ENCODE data around the gene PLA2R1. TPM values are rescaled to one million over a fixed set of nuclear protein-coding genes. Genes with fewer than 3 reads are reported as not detected.
"Not testable (repeated sequence)": the region's sequence is repeated elsewhere in the genome, so short reads cannot be mapped to it uniquely, and the experiment has no call there.

The PLA2R1 gene
- total RNA-seq, 6 donors from 2014 or later: 3.0 to 11.0 (median 5.9) TPM

GRCh38 chr2:159971365-159972152 is 90.9 kb downstream of the PLA2R1 start:
- Histone ChIP-seq H3K27me3 (no peaks in the 10 kb centered on the region), H3K4me1 (no peaks in the 10 kb centered on the region), H3K9me3 (no peaks in the 10 kb centered on the region), H3K27ac (no peak overlapping the region), H3K36me3 (no peaks in the 10 kb centered on the region), H3K4me3 (no peak overlapping the region)
- TF ChIP-seq POLR2A (IDR thresholded peaks at IDR 0.05) (no peak), EP300 (IDR thresholded peaks at IDR 0.05) (no peak), CTCF (IDR thresholded peaks at IDR 0.05) (no peak), POLR2AphosphoS5 (IDR thresholded peaks at IDR 0.05) (no peak)
- WGBS, 2 donors: 80 to 83% methylated on average over 7 of the region's 7 CpGs
- ATAC-seq (ENCODE audit: low FRiP score in 2 of 2) (no peak), DNase-seq (no peak)

- not testable (repeated sequence) for H3K27me3 ChIP-seq; ATAC-seq (ENCODE audit: low FRiP score in 2 of 2); DNase-seq
Measured at GRCh38 chr2:159970548-159970947, 91.9 kb downstream of the PLA2R1 start.

DNA sequence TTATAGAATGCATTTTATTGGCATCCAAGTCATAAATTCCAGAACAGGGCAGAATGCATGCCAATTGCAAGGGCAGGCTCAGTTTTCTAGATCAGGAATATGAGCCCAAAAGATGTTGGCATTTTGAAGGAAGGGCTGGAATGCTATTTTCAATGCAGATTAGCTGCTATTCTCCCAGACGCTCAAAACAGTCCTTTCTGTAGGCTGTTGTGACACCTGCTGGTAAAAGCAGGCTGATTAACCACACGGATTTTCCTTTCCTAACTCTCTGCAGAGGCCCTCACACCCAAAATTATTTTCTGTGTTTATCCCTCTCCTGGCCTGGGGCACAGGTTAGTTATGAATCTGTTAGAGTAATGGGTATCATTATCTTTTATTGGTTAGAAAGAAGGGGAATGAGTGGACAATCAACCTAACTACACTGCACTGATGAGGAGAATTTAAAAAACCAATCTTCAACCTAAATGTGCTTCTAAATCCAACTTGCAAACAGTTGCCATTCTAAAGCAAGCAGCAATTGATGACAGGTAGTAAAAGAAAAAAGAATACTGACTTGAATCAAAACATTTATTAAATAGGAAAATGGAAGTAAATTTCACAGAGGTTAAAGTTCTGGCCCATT is 94.0 kb downstream of the PLA2R1 start:
- Histone ChIP-seq H3K27ac (no peak overlapping the region), H3K4me1 (no peaks in the 10 kb centered on the region), H3K36me3 (no peaks in the 10 kb centered on the region), H3K27me3 (no peaks in the 10 kb centered on the region), H3K4me3 (no peak overlapping the region), H3K9me3 (no peaks in the 10 kb centered on the region)
- ATAC-seq (ENCODE audit: low FRiP score in 2 of 2) (no peak), DNase-seq (no peak)
- no peak for TF ChIP-seq POLR2AphosphoS5 (IDR thresholded peaks at IDR 0.05)
- peak in 4 of 6 experiments; percentile 9 to 46 (median 26) for TF ChIP-seq CTCF (IDR thresholded peaks at IDR 0.05)
- 9 to 14% methylated on average over 2 of the region's 2 CpGs for WGBS, 2 donors

More at GRCh38 chr2:159970548-159970947, 91.9 kb downstream of the PLA2R1 start:
- not testable (repeated sequence) for H3K27ac ChIP-seq, H3K36me3 ChIP-seq, H3K9me3 ChIP-seq, H3K4me1 ChIP-seq, H3K4me3 ChIP-seq
- 71 to 79% methylated on average over 1 of the region's 1 CpG for WGBS, 2 donors

GRCh38 chr2:159963700-159964099 is 98.7 kb downstream of the PLA2R1 start:
- Histone ChIP-seq H3K9me3 (no peaks in the 10 kb centered on the region), H3K4me1 (peaks cover 0 to 12% (median 6%) of the 10 kb centered on the region in 4 donors), H3K36me3 (no peaks in the 10 kb centered on the region), H3K4me3 (no peak overlapping the region), H3K27me3 (no peaks in the 10 kb centered on the region), H3K27ac (no peak overlapping the region)
- ATAC-seq (ENCODE audit: low FRiP score in 2 of 2) (no peak), DNase-seq (no peak)
- TF ChIP-seq POLR2AphosphoS5 (IDR thresholded peaks at IDR 0.05) (no peak), POLR2A (IDR thresholded peaks at IDR 0.05) (no peak), CTCF (IDR thresholded peaks at IDR 0.05) (no peak), EP300 (IDR thresholded peaks at IDR 0.05) (no peak)
- WGBS, 2 donors: 90 to 91% methylated on average over 7 of the region's 7 CpGs

DNA sequence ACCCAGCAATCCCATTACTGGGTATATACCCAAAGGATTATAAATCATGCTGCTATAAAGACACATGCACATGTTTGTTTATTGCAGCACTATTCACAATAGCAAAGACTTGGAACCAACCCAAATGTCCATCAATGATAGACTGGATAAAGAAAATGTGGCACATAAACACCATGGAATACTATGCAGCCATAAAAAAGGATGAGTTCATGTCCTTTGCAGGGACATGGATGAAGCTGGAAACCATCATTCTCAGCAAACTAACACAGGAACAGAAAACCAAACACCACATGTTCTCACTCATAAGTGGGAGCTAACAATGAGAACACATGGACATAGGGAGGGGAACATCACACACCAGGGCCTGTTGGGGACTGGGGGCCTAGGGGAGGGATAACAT is 99.9 kb downstream of the PLA2R1 start:
- H3K27me3 ChIP-seq; H3K9me3 ChIP-seq; H3K4me3 ChIP-seq; ATAC-seq (ENCODE audit: low FRiP score in 2 of 2); H3K27ac ChIP-seq; DNase-seq; H3K36me3 ChIP-seq: not testable (repeated sequence)
- H3K4me1 ChIP-seq: peaks cover 0 to 12% (median 6%) of the 10 kb centered on the region in 4 donors

GRCh38 chr2:159961451-159961850 is 101.0 kb downstream of the PLA2R1 start:
- DNase-seq (no peak), ATAC-seq (ENCODE audit: low FRiP score in 2 of 2) (no peak)
- Histone ChIP-seq H3K9me3 (no peaks in the 10 kb centered on the region), H3K27me3 (no peaks in the 10 kb centered on the region), H3K36me3 (no peaks in the 10 kb centered on the region), H3K4me1 (peaks cover 0 to 12% (median 6%) of the 10 kb centered on the region in 4 donors), H3K27ac (no peak overlapping the region), H3K4me3 (no peak overlapping the region)
- no peak for TF ChIP-seq EP300 (IDR thresholded peaks at IDR 0.05)
- no peak for TF ChIP-seq POLR2A (IDR thresholded peaks at IDR 0.05)
- no peak for TF ChIP-seq CTCF (IDR thresholded peaks at IDR 0.05)
- TF ChIP-seq POLR2AphosphoS5 (IDR thresholded peaks at IDR 0.05): no peak
- 77 to 85% methylated on average over 4 of the region's 4 CpGs for WGBS, 2 donors
